PFSK-1 (cell line): Measurements from ENCODE around the gene SERPINB2. TPM values are rescaled to one million over a fixed set of nuclear protein-coding genes. Genes with fewer than 3 reads are reported as not detected.

Experiments used
- FOXP2 ChIP-seq: optimal IDR thresholded peaks from 2 replicates; pipeline ENCODE3; 2011; ENCODE audit warnings: borderline replicate concordance, control low read depth, inconsistent platforms; ENCODE audit not compliant: insufficient read depth; ENCODE audit errors: extremely low read length, extremely low read depth
- POLR2AphosphoS5 ChIP-seq: IDR thresholded peaks from 2 replicates; pipeline ENCODE4 v1.6.1; 2012; ENCODE audit warnings: low read depth, mild to moderate bottlenecking, control low read depth, low read length, moderate library complexity
- SIN3A ChIP-seq: IDR thresholded peaks from 2 replicates; pipeline ENCODE4 v1.6.1; 2012; ENCODE audit warnings: mild to moderate bottlenecking, low read length, moderate library complexity, borderline replicate concordance; ENCODE audit not compliant: insufficient read depth
- TAF1 ChIP-seq: IDR thresholded peaks from 2 replicates; pipeline ENCODE4 v1.6.1; 2012; ENCODE audit warnings: low read length, control low read depth, borderline replicate concordance; ENCODE audit not compliant: insufficient read depth
- polyA plus RNA-seq: library from polyadenylated mRNA; unstranded; fragments of >200 nt; gene quantifications from one replicate; pipeline ENCODE4 v1.2.1, GENCODE V29; 2012; ENCODE audit warnings: low read depth, missing spikeins; ENCODE audit not compliant: insufficient read length
- TF ChIP-seq, protein P1 (sequence below), 2 experiments: IDR thresholded peaks; 2 replicates each; pipeline versions ENCODE4 v1.6.1 to v1.8.0; 2011 to 2012; ENCODE audit warnings: low read depth in 2 of 2, low read length in 2 of 2, control low read depth in 1 of 2, inconsistent platforms in 1 of 2, mild to moderate bottlenecking in 1 of 2, moderate library complexity in 1 of 2; ENCODE audit not compliant: insufficient read depth in 1 of 2

Gene SERPINB2, protein sequence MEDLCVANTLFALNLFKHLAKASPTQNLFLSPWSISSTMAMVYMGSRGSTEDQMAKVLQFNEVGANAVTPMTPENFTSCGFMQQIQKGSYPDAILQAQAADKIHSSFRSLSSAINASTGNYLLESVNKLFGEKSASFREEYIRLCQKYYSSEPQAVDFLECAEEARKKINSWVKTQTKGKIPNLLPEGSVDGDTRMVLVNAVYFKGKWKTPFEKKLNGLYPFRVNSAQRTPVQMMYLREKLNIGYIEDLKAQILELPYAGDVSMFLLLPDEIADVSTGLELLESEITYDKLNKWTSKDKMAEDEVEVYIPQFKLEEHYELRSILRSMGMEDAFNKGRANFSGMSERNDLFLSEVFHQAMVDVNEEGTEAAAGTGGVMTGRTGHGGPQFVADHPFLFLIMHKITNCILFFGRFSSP
- 0.67 TPM for polyA plus RNA-seq

DNA sequence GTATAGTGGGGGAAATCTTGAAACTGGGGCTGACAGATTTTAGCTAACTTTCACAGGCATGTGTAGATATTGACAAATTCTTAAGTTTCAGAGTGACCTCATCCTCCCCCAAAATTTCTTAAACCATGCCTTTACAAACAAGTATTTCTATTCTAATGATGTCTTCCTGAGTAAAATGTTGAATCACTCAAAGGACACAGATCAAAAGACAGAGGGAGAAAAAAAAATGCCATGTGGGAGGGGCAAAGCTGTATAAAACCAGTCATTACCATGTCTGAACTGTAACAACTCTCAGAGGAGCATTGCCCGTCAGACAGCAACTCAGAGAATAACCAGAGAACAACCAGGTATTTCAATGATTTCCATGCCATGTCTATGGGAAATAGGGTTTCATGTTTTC, at the start of gene SERPINB2:
Gene SERPINB2 (plus strand): TSS at position 282 of the 400 bp plus-strand sequence. CDS start 3,740 bp downstream, outside the sequence.
- TF ChIP-seq, protein P1, sequence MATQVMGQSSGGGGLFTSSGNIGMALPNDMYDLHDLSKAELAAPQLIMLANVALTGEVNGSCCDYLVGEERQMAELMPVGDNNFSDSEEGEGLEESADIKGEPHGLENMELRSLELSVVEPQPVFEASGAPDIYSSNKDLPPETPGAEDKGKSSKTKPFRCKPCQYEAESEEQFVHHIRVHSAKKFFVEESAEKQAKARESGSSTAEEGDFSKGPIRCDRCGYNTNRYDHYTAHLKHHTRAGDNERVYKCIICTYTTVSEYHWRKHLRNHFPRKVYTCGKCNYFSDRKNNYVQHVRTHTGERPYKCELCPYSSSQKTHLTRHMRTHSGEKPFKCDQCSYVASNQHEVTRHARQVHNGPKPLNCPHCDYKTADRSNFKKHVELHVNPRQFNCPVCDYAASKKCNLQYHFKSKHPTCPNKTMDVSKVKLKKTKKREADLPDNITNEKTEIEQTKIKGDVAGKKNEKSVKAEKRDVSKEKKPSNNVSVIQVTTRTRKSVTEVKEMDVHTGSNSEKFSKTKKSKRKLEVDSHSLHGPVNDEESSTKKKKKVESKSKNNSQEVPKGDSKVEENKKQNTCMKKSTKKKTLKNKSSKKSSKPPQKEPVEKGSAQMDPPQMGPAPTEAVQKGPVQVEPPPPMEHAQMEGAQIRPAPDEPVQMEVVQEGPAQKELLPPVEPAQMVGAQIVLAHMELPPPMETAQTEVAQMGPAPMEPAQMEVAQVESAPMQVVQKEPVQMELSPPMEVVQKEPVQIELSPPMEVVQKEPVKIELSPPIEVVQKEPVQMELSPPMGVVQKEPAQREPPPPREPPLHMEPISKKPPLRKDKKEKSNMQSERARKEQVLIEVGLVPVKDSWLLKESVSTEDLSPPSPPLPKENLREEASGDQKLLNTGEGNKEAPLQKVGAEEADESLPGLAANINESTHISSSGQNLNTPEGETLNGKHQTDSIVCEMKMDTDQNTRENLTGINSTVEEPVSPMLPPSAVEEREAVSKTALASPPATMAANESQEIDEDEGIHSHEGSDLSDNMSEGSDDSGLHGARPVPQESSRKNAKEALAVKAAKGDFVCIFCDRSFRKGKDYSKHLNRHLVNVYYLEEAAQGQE (IDR thresholded peaks at IDR 0.05; ENCODE audit: insufficient read depth in 1 of 2, low read depth in 2 of 2, low read length in 2 of 2) = no peak
- no peak for TF ChIP-seq POLR2AphosphoS5
- TF ChIP-seq TAF1 = no peak
- TF ChIP-seq FOXP2 = no peak
- no peak for TF ChIP-seq SIN3A

GRCh38 chr18:63843008-63843407, 44.5 kb upstream of the SERPINB2 start:
- TF ChIP-seq TAF1 = no peak

- TF ChIP-seq POLR2AphosphoS5 (no peak), SIN3A (no peak), TAF1 (no peak), FOXP2 (no peak)
- TF ChIP-seq, protein P1 (IDR thresholded peaks at IDR 0.05; ENCODE audit: insufficient read depth in 1 of 2, low read depth in 2 of 2, low read length in 2 of 2) = no peak
Observed at GRCh38 chr18:63844254-63844653, 43.3 kb upstream of the SERPINB2 start.

DNA sequence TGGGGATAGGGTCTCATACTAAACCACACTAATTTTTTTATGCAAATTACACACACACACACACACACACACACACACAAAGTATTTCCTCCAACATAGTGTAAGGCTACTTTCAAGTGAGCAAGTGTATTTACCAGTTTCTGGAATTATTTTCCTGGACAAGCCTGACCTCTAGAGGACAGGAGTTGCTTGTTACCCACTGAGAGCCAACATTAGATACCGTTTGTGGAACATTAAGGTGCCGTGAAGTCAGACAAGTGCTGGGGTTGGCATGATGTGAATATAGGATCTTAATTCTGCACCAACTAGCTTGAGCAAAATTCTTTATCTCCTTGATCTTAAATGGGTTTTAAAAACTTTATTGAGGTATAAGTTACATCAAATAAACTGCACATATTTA, 39.3 kb upstream of the SERPINB2 start:
- TF ChIP-seq TAF1 (no peak), SIN3A (no peak), FOXP2 (no peak), POLR2AphosphoS5 (no peak)
- TF ChIP-seq, protein P1 (IDR thresholded peaks at IDR 0.05; ENCODE audit: insufficient read depth in 1 of 2, low read depth in 2 of 2, low read length in 2 of 2) = no peak

DNA sequence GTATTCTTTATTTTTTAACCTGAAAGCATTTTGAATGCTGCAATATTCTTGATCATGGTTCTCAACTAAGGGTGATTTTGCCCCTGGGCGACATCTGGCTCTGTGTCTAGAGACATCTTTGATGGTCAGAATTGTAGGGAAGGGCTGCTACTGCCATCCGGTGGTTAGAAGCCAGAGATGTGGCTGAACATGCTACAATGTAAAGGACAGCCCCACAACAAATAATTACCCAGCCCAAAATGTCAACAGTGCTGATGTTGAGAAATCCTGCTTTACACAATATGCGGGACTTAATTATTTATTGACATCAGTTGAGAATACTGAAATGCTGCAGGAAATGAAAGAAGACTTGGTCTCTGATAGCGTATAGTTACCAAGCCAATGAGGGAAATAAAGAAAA, 37.5 kb upstream of the SERPINB2 start:
- no peak for TF ChIP-seq TAF1
- no peak for TF ChIP-seq FOXP2
- TF ChIP-seq, protein P1 (IDR thresholded peaks at IDR 0.05; ENCODE audit: insufficient read depth in 1 of 2, low read depth in 2 of 2, low read length in 2 of 2) = no peak
- no peak for TF ChIP-seq SIN3A
- no peak for TF ChIP-seq POLR2AphosphoS5
